ENCODE data around the gene FDX2.

GRCh38 chr19:10329555-10329954 lies 13.7 kb upstream of the FDX2 start:
- TF ChIP-seq CEBPB (IDR thresholded peaks at IDR 0.05; ENCODE audit: low read depth): no peak
- no peak for TF ChIP-seq CTCF (IDR thresholded peaks at IDR 0.05 in 2 of 3, conservative IDR thresholded peaks at IDR 0.05 in 1 of 3; ENCODE audit: borderline replicate concordance in 1 of 3, insufficient read depth in 1 of 3, low read depth in 2 of 3, low read length in 2 of 3)
- no peak for TF ChIP-seq POLR2AphosphoS5 (IDR thresholded peaks at IDR 0.05; ENCODE audit: low read depth, low read length)
- TF ChIP-seq ZNF274 (IDR thresholded peaks at IDR 0.05; ENCODE audit: low read depth, low read length): no peak
- no peak for TF ChIP-seq EZH2phosphoT487 (IDR thresholded peaks at IDR 0.05; ENCODE audit: borderline replicate concordance)
- TF ChIP-seq TCF7L2 (IDR thresholded peaks at IDR 0.05; ENCODE audit: borderline replicate concordance, extremely low read depth, insufficient read depth, insufficient read length): no peak
- TF ChIP-seq EGR1 (IDR thresholded peaks at IDR 0.05; ENCODE audit: low read depth): no peak
- TF ChIP-seq POLR2A (IDR thresholded peaks at IDR 0.05; ENCODE audit: borderline replicate concordance, extremely low read depth, insufficient read depth, insufficient read length): no peak
- TF ChIP-seq YY1 (IDR thresholded peaks at IDR 0.05; ENCODE audit: extremely low read depth, insufficient replicate concordance, low read depth, low read length): no peak
- TF ChIP-seq MAX (IDR thresholded peaks at IDR 0.05): no peak
- TF ChIP-seq ZBTB33 (IDR thresholded peaks at IDR 0.05; ENCODE audit: extremely low read depth, insufficient replicate concordance, low read length): no peak
- no peak for TF ChIP-seq JUND (IDR thresholded peaks at IDR 0.05)
